Chondrocyte (in vitro differentiated cells): ENCODE results near the gene RCL1. TPM values are rescaled to one million over a fixed set of nuclear protein-coding genes. Genes with fewer than 3 reads are reported as not detected.

Experiments used
- DNase-seq: peaks from one replicate; pipeline ENCODE4 v3.0.0; 2021; ENCODE audit warnings: mixed read lengths, low spot score
- H3K27ac Mint-ChIP-seq: one replicate; pipeline ENCODE4 v1.8.0; 2021; ENCODE audit warnings: mild to moderate bottlenecking, moderate library complexity, mixed read lengths; ENCODE audit not compliant: unreplicated experiment
- H3K27me3 Mint-ChIP-seq: 2 replicates; pipeline ENCODE4 v1.8.0; 2021; ENCODE audit warnings: low read depth, mixed read lengths
- H3K36me3 Mint-ChIP-seq: 2 replicates; pipeline ENCODE4 v1.8.0; 2021; ENCODE audit warnings: low read depth, mixed read lengths
- H3K4me1 Mint-ChIP-seq: 2 replicates; pipeline ENCODE4 v1.8.0; 2021; ENCODE audit warnings: low read depth, mild to moderate bottlenecking, mixed read lengths
- H3K4me3 Mint-ChIP-seq: one replicate; pipeline ENCODE4 v1.8.0; 2021; ENCODE audit warnings: mild to moderate bottlenecking, moderate library complexity, mixed read lengths; ENCODE audit not compliant: unreplicated experiment
- H3K9me3 Mint-ChIP-seq: 2 replicates; pipeline ENCODE4 v1.8.0; 2021; ENCODE audit warnings: low read depth, mixed read lengths
- long read RNA-seq: library from polyadenylated mRNA; stranded (forward); transcript quantifications from one replicate; pipeline ENCODE4 v2.0.0, GENCODE V29; 2021
- total RNA-seq: library from RNA; stranded (reverse); gene quantifications from 3 replicates; pipeline ENCODE4 v1.2.1, GENCODE V29; 2021
- TF ChIP-seq, protein P1 (sequence below): fragments of 200-600 bp; sonication (generic); IDR thresholded peaks from 2 replicates; pipeline ENCODE4 v1.5.0; 2021; ENCODE audit warnings: antibody characterized with exemption, mild to moderate bottlenecking, moderate library complexity

Gene RCL1
- total RNA-seq: 8.4 to 10.0 TPM (median 8.6 TPM) in 3 replicates
- long read RNA-seq, transcript RCL1-204 (9 exons, 2,134 nt): major isoform, 9 of 11 reads
- long read RNA-seq, partial matches to known transcripts: 1 of 11 reads
- long read RNA-seq, other reads (novel, unspliced or antisense): 1 of 11 reads

GRCh38 chr9:4792572-4793458 is at the start of gene RCL1:
RCL1 (plus strand) TSS chr9:4792944; CDS start chr9:4793092, 148 bp downstream.
- TF ChIP-seq, protein P1, sequence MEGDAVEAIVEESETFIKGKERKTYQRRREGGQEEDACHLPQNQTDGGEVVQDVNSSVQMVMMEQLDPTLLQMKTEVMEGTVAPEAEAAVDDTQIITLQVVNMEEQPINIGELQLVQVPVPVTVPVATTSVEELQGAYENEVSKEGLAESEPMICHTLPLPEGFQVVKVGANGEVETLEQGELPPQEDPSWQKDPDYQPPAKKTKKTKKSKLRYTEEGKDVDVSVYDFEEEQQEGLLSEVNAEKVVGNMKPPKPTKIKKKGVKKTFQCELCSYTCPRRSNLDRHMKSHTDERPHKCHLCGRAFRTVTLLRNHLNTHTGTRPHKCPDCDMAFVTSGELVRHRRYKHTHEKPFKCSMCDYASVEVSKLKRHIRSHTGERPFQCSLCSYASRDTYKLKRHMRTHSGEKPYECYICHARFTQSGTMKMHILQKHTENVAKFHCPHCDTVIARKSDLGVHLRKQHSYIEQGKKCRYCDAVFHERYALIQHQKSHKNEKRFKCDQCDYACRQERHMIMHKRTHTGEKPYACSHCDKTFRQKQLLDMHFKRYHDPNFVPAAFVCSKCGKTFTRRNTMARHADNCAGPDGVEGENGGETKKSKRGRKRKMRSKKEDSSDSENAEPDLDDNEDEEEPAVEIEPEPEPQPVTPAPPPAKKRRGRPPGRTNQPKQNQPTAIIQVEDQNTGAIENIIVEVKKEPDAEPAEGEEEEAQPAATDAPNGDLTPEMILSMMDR: peak; percentile 16

DNA sequence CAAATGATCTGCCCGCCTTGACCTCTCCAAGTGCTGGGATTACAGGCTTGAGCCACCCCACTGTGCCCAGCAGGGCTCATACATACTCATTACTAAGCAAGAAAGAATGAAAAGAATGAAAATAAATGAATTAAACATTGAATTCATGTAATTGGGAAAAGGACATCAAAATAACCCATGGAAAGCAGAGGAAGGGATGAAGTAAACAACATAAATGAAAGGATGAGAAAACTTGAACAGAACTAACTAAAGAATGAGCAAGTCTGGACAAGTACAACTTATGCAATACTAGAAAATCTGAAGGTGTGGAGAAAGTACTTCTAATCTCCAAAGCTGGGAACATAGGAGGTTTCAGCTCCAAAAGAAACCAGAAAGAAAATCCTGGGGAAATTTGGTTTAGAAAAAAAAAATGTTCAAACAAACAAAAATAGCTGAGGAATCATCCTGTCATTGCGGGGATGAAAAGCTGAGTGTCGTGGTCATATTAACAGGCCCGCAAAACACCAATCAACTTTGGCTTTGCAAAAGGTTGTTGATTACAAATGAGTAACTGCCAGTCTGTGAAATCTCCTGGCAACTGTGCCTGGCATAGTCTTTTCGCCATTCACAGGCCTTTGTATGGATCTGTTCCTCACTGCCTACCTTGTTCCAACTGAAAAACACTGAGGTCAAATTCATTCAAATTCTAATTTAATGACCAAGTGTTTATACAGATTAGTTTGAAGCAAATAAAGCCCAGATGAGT is 49.4 kb upstream of the RCL1 start:
- Mint-ChIP-seq H3K36me3 (no peaks in the 10 kb centered on the region), H3K4me1 (peaks cover 28% of the 10 kb centered on the region), H3K27ac (peak overlapping the region; percentile 17), H3K4me3 (no peak overlapping the region), H3K9me3 (peaks cover 4% of the 10 kb centered on the region), H3K27me3 (no peaks in the 10 kb centered on the region)
- TF ChIP-seq, protein P1: no peak
- DNase-seq: no peak

More at GRCh38 chr9:4792572-4793458, at the start of gene RCL1:
- peak; percentile 99 for DNase-seq
- Mint-ChIP-seq H3K27ac (peak within 1 kb of the TSS; percentile 99), H3K27me3 (no peaks in the 10 kb centered on the region), H3K4me1 (peaks cover 19% of the 10 kb centered on the region), H3K4me3 (peak within 1 kb of the TSS; percentile 100), H3K9me3 (no peaks in the 10 kb centered on the region), H3K36me3 (no peaks in the 10 kb centered on the region)

DNA sequence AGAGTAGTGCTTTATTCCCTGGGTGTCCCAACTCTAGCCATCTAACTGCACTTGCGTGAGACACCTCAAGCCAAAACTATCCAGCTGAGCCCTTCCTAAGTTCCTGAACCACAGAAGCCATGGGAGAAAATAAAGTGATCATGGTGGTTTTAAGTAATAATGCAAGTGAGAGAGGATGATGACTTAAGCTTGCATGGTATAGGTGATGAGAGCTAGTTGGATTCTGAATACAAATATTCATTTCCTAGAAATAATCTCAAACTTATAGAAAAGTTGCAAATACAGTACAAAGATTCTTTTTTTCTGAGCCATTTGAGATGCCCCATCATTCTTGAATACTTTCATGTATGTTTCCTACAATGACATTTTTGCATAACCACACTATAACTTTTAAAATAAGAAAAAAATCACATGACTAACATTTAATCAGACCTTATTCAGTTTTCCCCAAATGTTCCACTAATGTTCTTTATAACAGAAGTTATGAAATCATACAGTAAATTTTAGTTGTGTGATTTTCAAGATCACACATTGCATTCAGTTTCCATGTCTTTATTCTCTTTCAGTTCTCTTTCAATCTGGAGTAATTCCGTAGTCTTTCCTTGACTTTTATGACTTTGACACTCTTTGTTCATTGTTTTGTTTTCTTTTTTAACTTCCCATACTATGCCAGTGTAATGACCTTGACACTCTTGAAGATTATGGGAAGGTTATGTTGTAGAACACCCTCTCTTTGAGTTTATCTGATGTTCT is 46.3 kb upstream of the RCL1 start:
- peaks cover 4% of the 10 kb centered on the region for H3K9me3 Mint-ChIP-seq
- TF ChIP-seq, protein P1: no peak
- no peak for DNase-seq
- H3K4me3 Mint-ChIP-seq: no peak overlapping the region
- peaks cover 15% of the 10 kb centered on the region for H3K4me1 Mint-ChIP-seq
- no peaks in the 10 kb centered on the region for H3K36me3 Mint-ChIP-seq
- no peaks in the 10 kb centered on the region for H3K27me3 Mint-ChIP-seq
- H3K27ac Mint-ChIP-seq: no peak overlapping the region

GRCh38 chr9:4748612-4749011 is 44.1 kb upstream of the RCL1 start:
- H3K27me3 Mint-ChIP-seq: no peaks in the 10 kb centered on the region
- H3K4me3 Mint-ChIP-seq: no peak overlapping the region
- TF ChIP-seq, protein P1: no peak
- no peaks in the 10 kb centered on the region for H3K36me3 Mint-ChIP-seq
- peaks cover 5% of the 10 kb centered on the region for H3K4me1 Mint-ChIP-seq
- peaks cover 4% of the 10 kb centered on the region for H3K9me3 Mint-ChIP-seq
- no peak for DNase-seq
- no peak overlapping the region for H3K27ac Mint-ChIP-seq
